Myometrial cell (primary cell): Measurements from ENCODE around the gene PRR23C. TPM values are rescaled to one million over a fixed set of nuclear protein-coding genes. Genes with fewer than 3 reads are reported as not detected.

Source experiments
- total RNA-seq: library from RNA; depleted of rRNA; stranded (reverse); fragments of >200 nt; gene quantifications from 2 replicates; pipeline ENCODE4 v1.2.3, GENCODE V29; 2015

Gene PRR23C
- total RNA-seq = not detected in 2 replicates

GRCh38 chr3:139044366-139045210, at the start of gene PRR23C:
Gene PRR23C (minus strand): TSS chr3:139044892. CDS start chr3:139044620, 272 bp downstream.

GRCh38 chr3:139020868-139021234, 23.8 kb downstream of the PRR23C start, which contains the start of gene PRR23B:
Gene PRR23B (minus strand): TSS chr3:139020926. CDS start chr3:139020661, 265 bp downstream.

GRCh38 chr3:139006051-139006716, 38.5 kb downstream of the PRR23C start, which contains the start of gene PRR23A:
Gene PRR23A (minus strand): TSS chr3:139006268. CDS start chr3:139006268, 0 bp downstream.

Other genes with a start within 250 kb of the PRR23C start
- 6.1 and 6.2 TPM in 2 replicates for gene PIK3CB, start 210.0 kb downstream of the PRR23C start, total RNA-seq
- gene FOXL2, start 97.8 kb downstream of the PRR23C start, total RNA-seq = 25.9 and 28.3 TPM in 2 replicates
- 28.9 and 33.4 TPM in 2 replicates for gene FOXL2NB, start 97.7 kb downstream of the PRR23C start, total RNA-seq
- not detected in 2 replicates for gene PRR23A, start 38.6 kb downstream of the PRR23C start, total RNA-seq
- not detected in 2 replicates for gene PRR23B, start 24.0 kb downstream of the PRR23C start, total RNA-seq